Esophagus squamous epithelium (tissue), 5 donors: ENCODE measurements around the gene RPTOR. TPM values are rescaled to one million over a fixed set of nuclear protein-coding genes. Genes with fewer than 3 reads are reported as not detected.

ENCODE experiments used
- DNase-seq: peaks from one replicate; lab custom pipeline; 2025; lab: John Stamatoyannopoulos, UW
- H3K27ac ChIP-seq, 4 donors: fragments of 200-600 bp; sonication (generic); one replicate each; pipeline ENCODE4 v1.5.1; 2016 to 2019; ENCODE audit warnings: mild to moderate bottlenecking in 1 of 4
- H3K27me3 ChIP-seq, 4 donors: fragments of 200-600 bp; sonication (generic); 1 replicate in 3 of 4; 2 replicates in 1 of 4; pipeline versions ENCODE4 v1.5.1 to v1.6.0; 2017 to 2021; ENCODE audit warnings: antibody characterized with exemption in 1 of 4
- H3K36me3 ChIP-seq, 3 donors: fragments of 200-600 bp; sonication (generic); one replicate each; pipeline ENCODE4 v1.5.1; 2016 to 2019
- H3K4me1 ChIP-seq, 3 donors: fragments of 200-600 bp; sonication (generic); one replicate each; pipeline ENCODE4 v1.5.1; 2017 to 2019
- H3K4me3 ChIP-seq, 4 donors: fragments of 200-600 bp; sonication (generic); 1 replicate in 3 of 4; 2 replicates in 1 of 4; pipeline ENCODE4 v1.5.1; 2016 to 2019; ENCODE audit warnings: mild to moderate bottlenecking in 2 of 4, moderate library complexity in 1 of 4
- H3K9me3 ChIP-seq, 3 donors: fragments of 200-600 bp; sonication (generic); one replicate each; pipeline ENCODE4 v1.5.1; 2016 to 2019
- POLR2A ChIP-seq, 4 donors: fragments of 450-650 bp; IDR thresholded peaks; one replicate each; pipeline ENCODE4 v1.6.1; 2017; ENCODE audit warnings: antibody characterized with exemption in 4 of 4, mild to moderate bottlenecking in 4 of 4, moderate library complexity in 3 of 4
- WGBS, 2 donors: methylation state at CpG; one replicate each; pipeline ENCODE4 v1.1.5; 2018; 5-methylcytosine and 5-hydroxymethylcytosine counted together
- intact Hi-C: fragments of 100-400 bp; cut with DNase I; formaldehyde crosslinking; loops from one replicate; pipeline ENCODE4 v1.15.0; 2022
- total RNA-seq, 4 donors: library from RNA; depleted of rRNA; stranded (reverse); fragments of >200 nt; gene quantifications; one replicate each; pipeline ENCODE4 v1.1.0, GENCODE V29; 2016
- TF ChIP-seq, protein P1 (sequence below), 6 experiments: fragments of 450-650 bp in 4 of 6; fragments of 200-600 bp in 2 of 6; sonication (generic) in 2 of 6; IDR thresholded peaks; one replicate each; pipeline ENCODE4 v1.5.1; 2016 to 2019; ENCODE audit warnings: antibody characterized with exemption in 6 of 6, mild to moderate bottlenecking in 4 of 6, moderate library complexity in 4 of 6
- donor health status: DM: yes; HTN: yes; CAD: no.

The RPTOR gene
- total RNA-seq, 4 donors from 2014 or later: 11.7 to 27.8 (median 22.8) TPM

GRCh38 chr17:80826346-80826954 lies 281.8 kb downstream of the RPTOR start:
- no peak for DNase-seq
- H3K27ac ChIP-seq: peak overlapping the region; percentile 52 to 72 (median 56)
- intact Hi-C loops: no loop called here
- peaks cover 0 to 56% (median 4%) of the 10 kb centered on the region in 3 donors for H3K36me3 ChIP-seq
- 67 to 72% methylated on average over 8 to 18 of the region's 23 CpGs for WGBS, 2 donors
- H3K4me3 ChIP-seq: no peak overlapping the region
- H3K27me3 ChIP-seq: no peaks in the 10 kb centered on the region
- no peaks in the 10 kb centered on the region for H3K9me3 ChIP-seq
- no peak for TF ChIP-seq POLR2A (IDR thresholded peaks at IDR 0.05)
- TF ChIP-seq, protein P1, sequence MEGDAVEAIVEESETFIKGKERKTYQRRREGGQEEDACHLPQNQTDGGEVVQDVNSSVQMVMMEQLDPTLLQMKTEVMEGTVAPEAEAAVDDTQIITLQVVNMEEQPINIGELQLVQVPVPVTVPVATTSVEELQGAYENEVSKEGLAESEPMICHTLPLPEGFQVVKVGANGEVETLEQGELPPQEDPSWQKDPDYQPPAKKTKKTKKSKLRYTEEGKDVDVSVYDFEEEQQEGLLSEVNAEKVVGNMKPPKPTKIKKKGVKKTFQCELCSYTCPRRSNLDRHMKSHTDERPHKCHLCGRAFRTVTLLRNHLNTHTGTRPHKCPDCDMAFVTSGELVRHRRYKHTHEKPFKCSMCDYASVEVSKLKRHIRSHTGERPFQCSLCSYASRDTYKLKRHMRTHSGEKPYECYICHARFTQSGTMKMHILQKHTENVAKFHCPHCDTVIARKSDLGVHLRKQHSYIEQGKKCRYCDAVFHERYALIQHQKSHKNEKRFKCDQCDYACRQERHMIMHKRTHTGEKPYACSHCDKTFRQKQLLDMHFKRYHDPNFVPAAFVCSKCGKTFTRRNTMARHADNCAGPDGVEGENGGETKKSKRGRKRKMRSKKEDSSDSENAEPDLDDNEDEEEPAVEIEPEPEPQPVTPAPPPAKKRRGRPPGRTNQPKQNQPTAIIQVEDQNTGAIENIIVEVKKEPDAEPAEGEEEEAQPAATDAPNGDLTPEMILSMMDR (IDR thresholded peaks at IDR 0.05): no peak
- H3K4me1 ChIP-seq: peaks cover 13 to 24% (median 16%) of the 10 kb centered on the region in 3 donors

DNA sequence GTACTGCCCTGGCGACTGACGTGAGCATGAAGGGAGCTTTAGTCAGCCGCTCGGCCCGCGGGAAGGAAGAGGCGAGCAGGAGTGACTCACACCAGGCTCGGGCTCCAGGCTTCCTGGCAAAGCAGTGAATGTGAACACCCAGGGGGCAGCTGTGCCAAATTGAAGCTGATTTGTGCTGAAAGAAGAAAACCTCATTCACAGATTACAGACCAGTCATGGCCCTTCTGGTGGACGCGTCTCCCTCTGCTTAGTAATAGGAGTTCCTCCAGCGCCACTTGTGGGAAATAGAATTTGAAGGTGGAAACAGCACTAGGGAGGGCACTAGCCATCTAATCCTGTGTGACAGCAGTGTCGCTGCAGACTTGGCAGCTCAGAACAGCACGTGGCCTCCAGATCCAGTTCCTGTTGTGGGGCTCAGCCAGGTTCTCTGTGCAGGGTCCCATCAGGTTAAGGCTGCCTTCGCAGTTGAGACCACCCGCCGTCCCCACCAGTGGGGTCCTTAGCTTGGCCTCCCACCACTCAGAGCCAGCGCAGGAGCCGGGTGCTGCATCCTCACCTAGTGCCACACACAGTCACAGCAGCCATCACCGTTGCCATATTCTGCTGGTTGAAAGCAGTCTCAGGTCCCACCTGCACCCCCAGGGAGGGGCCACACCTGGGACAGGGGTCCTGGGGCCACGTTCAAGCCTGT lies 282.5 kb downstream of the RPTOR start:
- H3K4me3 ChIP-seq: no peak overlapping the region
- intact Hi-C loops: no loop called here

DNA sequence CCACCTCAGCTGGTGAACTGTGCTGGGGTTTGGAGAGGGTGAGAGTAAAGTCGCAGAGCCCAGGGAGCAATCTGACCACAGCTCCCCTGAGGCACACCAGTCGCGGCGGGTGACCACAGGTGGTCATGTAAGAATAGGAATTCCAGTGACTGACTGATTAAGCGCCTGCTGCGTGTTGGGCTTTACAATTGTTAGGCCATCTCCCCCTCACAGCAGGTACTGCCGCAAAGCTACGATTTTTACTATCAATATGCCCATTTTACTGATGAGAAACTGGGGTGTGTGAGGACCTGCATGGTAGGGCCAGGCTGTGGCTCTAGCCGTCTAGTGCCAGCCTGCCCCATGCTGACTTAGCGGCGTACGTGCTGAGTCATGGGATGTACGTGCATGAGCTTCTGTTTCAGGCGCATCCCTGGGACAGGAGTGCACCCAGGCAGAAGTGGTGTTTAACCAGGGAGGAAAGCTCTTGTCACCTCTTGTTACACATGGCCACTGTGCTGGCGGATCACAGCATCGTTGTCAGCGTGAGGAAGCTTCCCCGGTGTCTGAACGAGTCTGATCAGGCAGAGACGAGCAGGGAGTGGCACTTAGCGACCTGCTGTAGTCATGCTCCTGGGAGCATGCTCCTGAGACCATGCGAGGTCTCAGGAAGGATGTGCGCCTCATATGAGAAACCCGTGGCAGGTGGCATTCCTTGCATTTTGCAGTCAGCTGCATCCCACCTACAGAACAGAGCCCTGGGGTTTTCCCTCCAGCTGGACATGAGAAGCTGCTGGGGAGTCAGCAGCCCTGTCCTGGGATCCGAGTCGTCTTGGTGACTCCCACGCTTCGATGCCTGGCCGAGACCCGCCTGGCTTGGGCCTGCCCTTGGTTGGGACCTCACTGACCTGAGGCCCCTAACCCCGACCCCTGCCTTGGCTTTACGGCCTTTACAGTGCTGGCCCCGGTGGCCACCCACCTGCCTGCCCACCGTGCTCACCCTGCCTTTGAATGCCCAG lies 283.3 kb downstream of the RPTOR start:
- intact Hi-C loops: no loop called here
- TF ChIP-seq, protein P1 (IDR thresholded peaks at IDR 0.05): no peak
- no peak for TF ChIP-seq POLR2A (IDR thresholded peaks at IDR 0.05)
- no peak overlapping the region for H3K4me3 ChIP-seq
- 54 to 86% methylated on average over 12 of the region's 34 CpGs for WGBS, 2 donors
- H3K36me3 ChIP-seq: peaks cover 0 to 41% (median 4%) of the 10 kb centered on the region in 3 donors
- no peaks in the 10 kb centered on the region for H3K9me3 ChIP-seq
- DNase-seq: no peak
- peaks cover 20 to 36% (median 23%) of the 10 kb centered on the region in 3 donors for H3K4me1 ChIP-seq
- no peaks in the 10 kb centered on the region for H3K27me3 ChIP-seq
- H3K27ac ChIP-seq: peak overlapping the region; percentile 5 to 72 (median 54)

More for the DNA sequence above, 282.5 kb downstream of the RPTOR start:
- H3K9me3 ChIP-seq: no peaks in the 10 kb centered on the region
- 21 to 57% methylated on average over 6 to 11 of the region's 20 CpGs for WGBS, 2 donors
- H3K27me3 ChIP-seq: no peaks in the 10 kb centered on the region
- no peak for TF ChIP-seq POLR2A (IDR thresholded peaks at IDR 0.05)
- TF ChIP-seq, protein P1 (IDR thresholded peaks at IDR 0.05): no peak
- peaks cover 15 to 28% (median 16%) of the 10 kb centered on the region in 3 donors for H3K4me1 ChIP-seq
- peak overlapping the region; percentile 52 to 72 (median 56) for H3K27ac ChIP-seq
- H3K36me3 ChIP-seq: peaks cover 0 to 49% (median 4%) of the 10 kb centered on the region in 3 donors
- DNase-seq: no peak

DNA sequence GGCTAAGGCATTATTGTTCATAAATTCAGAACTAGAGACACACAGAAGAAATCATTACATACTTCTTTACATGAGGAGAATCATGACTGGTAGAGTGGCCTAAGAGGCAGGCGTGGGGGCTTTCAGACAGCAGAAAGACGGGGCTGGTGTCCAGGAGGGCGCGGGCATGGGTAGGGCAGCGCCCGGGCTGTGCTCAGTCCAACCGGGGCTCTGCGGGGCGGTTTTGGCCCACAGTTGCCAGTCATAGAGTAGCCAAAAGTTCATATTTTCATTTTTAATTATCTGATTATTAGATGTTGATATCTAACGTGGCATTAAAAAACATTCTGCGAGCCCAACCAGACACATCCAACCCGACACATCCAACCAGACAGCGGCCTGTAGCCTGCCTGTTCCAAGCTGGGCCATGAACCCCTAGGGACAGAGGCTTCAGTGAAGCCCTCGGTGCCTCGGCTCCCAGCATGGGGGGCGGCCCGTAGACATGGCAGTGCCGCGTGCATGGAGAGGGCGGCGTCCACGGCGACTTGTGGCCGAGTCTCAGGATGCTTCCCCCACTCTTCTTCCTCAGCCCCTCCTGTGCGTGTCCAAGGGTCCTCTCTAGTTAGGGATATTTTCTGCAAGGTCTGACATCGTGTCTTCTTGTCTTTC lies 284.7 kb downstream of the RPTOR start:
- H3K27me3 ChIP-seq: no peaks in the 10 kb centered on the region
- TF ChIP-seq, protein P1 (IDR thresholded peaks at IDR 0.05): no peak
- no peak for TF ChIP-seq POLR2A (IDR thresholded peaks at IDR 0.05)
- intact Hi-C loops: no loop called here
- 91 to 94% methylated on average over 22 to 26 of the region's 26 CpGs for WGBS, 2 donors
- peaks cover 28 to 50% (median 31%) of the 10 kb centered on the region in 3 donors for H3K4me1 ChIP-seq
- no peaks in the 10 kb centered on the region for H3K9me3 ChIP-seq
- H3K27ac ChIP-seq: no peak overlapping the region
- H3K4me3 ChIP-seq: no peak overlapping the region
- DNase-seq: no peak
- H3K36me3 ChIP-seq: peaks cover 0 to 27% (median 0%) of the 10 kb centered on the region in 3 donors
